Ramos (cell line): ENCODE data around the gene CRIP3.

Source experiments
- in situ Hi-C: fragments of 300-500 bp; cut with MboI; formaldehyde crosslinking; loops from one replicate; pipeline ENCODE4 v1.14.3; 2022; ENCODE audit warnings: low sequenced_read_pairs; ENCODE audit not compliant: unreplicated experiment

CRIP3 gene

DNA sequence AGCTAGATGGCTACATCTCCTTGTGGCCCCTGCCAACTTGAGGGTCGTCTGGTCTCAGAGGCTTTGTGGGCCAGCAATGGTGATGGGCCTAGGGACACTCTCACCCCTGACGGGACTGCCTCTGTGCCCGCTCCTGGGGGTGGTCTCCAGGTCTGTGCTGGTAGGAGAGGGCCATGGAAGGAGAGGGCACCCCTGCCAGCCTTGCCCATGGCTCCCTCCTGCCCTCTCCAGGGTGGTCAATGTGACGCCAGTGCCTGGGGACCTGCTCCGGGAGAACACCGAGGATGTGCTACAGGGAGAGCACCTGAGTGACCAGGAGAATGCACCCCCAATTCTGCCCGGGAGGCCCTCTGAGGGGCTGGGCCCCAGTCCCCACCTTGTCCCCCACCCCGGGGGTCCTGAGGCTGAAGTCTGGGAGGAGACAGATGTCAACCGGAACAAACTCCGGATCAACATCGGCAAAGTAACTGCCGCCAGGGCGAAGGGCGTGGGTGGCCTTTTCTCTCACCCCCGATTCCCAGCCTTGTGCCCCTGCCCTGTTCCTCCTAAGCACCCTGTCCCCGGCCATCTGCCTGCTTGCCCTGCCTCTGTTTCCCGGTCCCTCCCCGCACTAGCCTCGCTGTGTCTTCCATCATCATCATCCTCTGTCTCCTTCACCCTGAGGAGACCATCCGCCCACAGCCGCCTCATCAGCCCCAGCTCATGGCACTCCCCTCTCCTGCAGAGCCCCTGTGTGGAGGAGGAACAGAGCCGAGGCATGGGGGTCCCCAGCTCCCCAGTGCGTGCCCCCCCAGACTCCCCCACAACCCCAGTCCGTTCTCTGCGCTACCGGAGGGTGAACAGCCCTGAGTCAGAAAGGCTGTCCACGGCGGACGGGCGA is 49.6 kb downstream of the CRIP3 start:
- in situ Hi-C loops: loop anchor here (5.0 kb wide), 1 partner anchor 148 kb away; no protein-coding TSS in a partner anchor

GRCh38 chr6:43258180-43258579 is 50.4 kb downstream of the CRIP3 start:
- in situ Hi-C loops: loop anchor here (5.0 kb wide), 1 partner anchor 149 kb away; no protein-coding TSS in a partner anchor

DNA sequence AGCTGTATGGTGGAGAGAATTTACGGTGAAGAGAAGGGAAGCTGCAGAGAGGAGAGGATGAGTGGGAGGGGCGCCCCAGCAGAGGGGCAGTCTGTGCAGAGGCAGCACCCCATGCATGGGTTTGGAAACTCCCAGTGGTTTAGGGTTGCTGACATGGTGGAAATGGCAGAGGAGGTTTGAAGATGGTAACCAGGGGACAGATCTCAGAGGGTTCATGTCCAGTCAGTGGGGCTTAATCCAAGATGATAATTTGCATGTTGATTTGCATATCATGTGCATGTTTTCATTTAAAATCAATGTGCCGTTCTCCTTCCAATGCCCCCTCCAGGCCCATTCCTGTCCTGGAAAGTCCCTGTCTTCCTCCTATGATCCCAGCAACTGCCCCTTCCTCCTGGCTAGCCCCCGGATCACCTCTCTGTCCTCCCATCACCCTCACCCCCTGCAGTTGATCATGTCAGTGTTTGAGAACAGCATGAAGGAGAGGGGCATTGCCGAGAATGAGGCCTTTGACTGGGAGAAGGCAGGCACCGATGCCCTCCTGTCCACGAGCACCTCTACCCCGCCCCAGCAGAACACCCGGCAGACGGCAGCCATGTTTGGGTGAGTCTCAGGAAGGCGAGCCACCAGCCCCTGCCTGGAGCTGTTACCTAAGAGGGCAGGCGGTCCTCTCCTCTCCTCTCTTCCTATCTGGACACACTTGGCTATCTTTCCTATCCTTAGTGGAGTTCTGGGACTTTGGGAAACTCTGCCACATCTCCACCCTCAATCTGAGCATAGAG is 51.1 kb downstream of the CRIP3 start:
- in situ Hi-C loops: loop anchor here (5.0 kb wide), 1 partner anchor 150 kb away; no protein-coding TSS in a partner anchor

- in situ Hi-C loops: loop anchor here (5.0 kb wide), 1 partner anchor 150 kb away; no protein-coding TSS in a partner anchor
Observed at GRCh38 chr6:43256670-43257366, 51.8 kb downstream of the CRIP3 start.
